H9 (cell line): ENCODE results near the gene JMJD1C. TPM values are rescaled to one million over a fixed set of nuclear protein-coding genes. Genes with fewer than 3 reads are reported as not detected.

ENCODE experiments used
- DNase-seq: peaks from one replicate; pipeline ENCODE4 v3.0.0-alpha.2; 2017
- H2AFZ ChIP-seq: one replicate; pipeline ENCODE4 v1.6.1; 2013; ENCODE audit warnings: mild to moderate bottlenecking, low read length, control low read depth, moderate library complexity
- H2AK5ac ChIP-seq: 2 replicates; pipeline ENCODE4 v1.6.1; 2013; ENCODE audit warnings: low read length, control low read depth, mixed read lengths; ENCODE audit not compliant: insufficient read length
- H2BK120ac ChIP-seq: one replicate; pipeline ENCODE4 v1.6.1; 2013; ENCODE audit warnings: low read depth, mild to moderate bottlenecking, low read length, control low read depth, inconsistent platforms; ENCODE audit not compliant: poor library complexity, severe bottlenecking
- H2BK12ac ChIP-seq: 2 replicates; pipeline ENCODE4 v1.6.1; 2013; ENCODE audit warnings: low read length, control low read depth, mixed read lengths, low read depth; ENCODE audit not compliant: insufficient read length
- H2BK15ac ChIP-seq: 2 replicates; pipeline ENCODE4 v1.6.1; 2013; ENCODE audit warnings: low read depth, low read length, control low read depth
- H2BK20ac ChIP-seq: one replicate; pipeline ENCODE4 v1.6.1; 2013; ENCODE audit warnings: low read depth, mild to moderate bottlenecking, low read length, control low read depth, inconsistent platforms; ENCODE audit not compliant: poor library complexity, severe bottlenecking
- H2BK5ac ChIP-seq: 2 replicates; pipeline ENCODE4 v1.6.1; 2013; ENCODE audit warnings: low read length, control low read depth, mixed read lengths; ENCODE audit not compliant: insufficient read length
- H3K14ac ChIP-seq: 2 replicates; pipeline ENCODE4 v1.6.1; 2013; ENCODE audit warnings: low read length, control low read depth; ENCODE audit not compliant: insufficient read depth
- H3K18ac ChIP-seq: 2 replicates; pipeline ENCODE4 v1.6.1; 2013; ENCODE audit warnings: low read depth, mild to moderate bottlenecking, mixed read lengths, low read length, control low read depth; ENCODE audit not compliant: insufficient read length
- H3K23ac ChIP-seq: 2 replicates; pipeline ENCODE4 v1.6.1; 2013; ENCODE audit warnings: low read length, control low read depth, mixed read lengths, low read depth; ENCODE audit not compliant: insufficient read length
- H3K23me2 ChIP-seq: 2 replicates; pipeline ENCODE4 v1.6.1; 2013; ENCODE audit warnings: low read depth, mild to moderate bottlenecking, mixed read lengths, low read length, control low read depth; ENCODE audit not compliant: insufficient read length, poor library complexity, severe bottlenecking
- H3K27ac ChIP-seq: 2 replicates; pipeline ENCODE4 v1.5.1; 2013; ENCODE audit warnings: low read length, control low read depth, mixed read lengths, low read depth; ENCODE audit not compliant: insufficient read length
- H3K27me3 ChIP-seq: 2 replicates; pipeline ENCODE4 v1.6.1; 2013; ENCODE audit warnings: low read length, control low read depth, inconsistent platforms; ENCODE audit not compliant: insufficient read depth
- H3K4ac ChIP-seq: 2 replicates; pipeline ENCODE4 v1.6.1; 2013; ENCODE audit warnings: low read depth, mild to moderate bottlenecking, control low read depth, inconsistent platforms, low read length, moderate library complexity
- H3K4me1 ChIP-seq: 2 replicates; pipeline ENCODE4 v1.6.1; 2013; ENCODE audit warnings: low read length, control low read depth, inconsistent platforms; ENCODE audit not compliant: insufficient read depth
- H3K4me2 ChIP-seq: 2 replicates; pipeline ENCODE4 v1.6.1; 2013; ENCODE audit warnings: low read length, control low read depth, mixed read lengths; ENCODE audit not compliant: insufficient read length, insufficient read depth
- H3K56ac ChIP-seq: 2 replicates; pipeline ENCODE4 v1.6.1; 2013; ENCODE audit warnings: low read depth, mild to moderate bottlenecking, mixed read lengths, low read length, control low read depth; ENCODE audit not compliant: insufficient read length
- H3K79me1 ChIP-seq: 2 replicates; pipeline ENCODE4 v1.6.1; 2013; ENCODE audit warnings: low read depth, mild to moderate bottlenecking, moderate library complexity, low read length, control low read depth, inconsistent platforms; ENCODE audit not compliant: insufficient read depth, poor library complexity, severe bottlenecking
- H3K79me2 ChIP-seq: 2 replicates; pipeline ENCODE4 v1.6.1; 2013; ENCODE audit warnings: low read length, control low read depth, inconsistent platforms; ENCODE audit not compliant: insufficient read depth
- H3K9ac ChIP-seq: 2 replicates; pipeline ENCODE4 v1.6.1; 2013; ENCODE audit warnings: low read length, control low read depth, mixed read lengths; ENCODE audit not compliant: insufficient read length; ENCODE audit errors: extremely low read depth
- H3K9me3 ChIP-seq: one replicate; pipeline ENCODE4 v1.6.1; 2013; ENCODE audit warnings: low read depth, low read length, inconsistent platforms; ENCODE audit not compliant: control insufficient read depth
- H3T11ph ChIP-seq: one replicate; pipeline ENCODE4 v1.6.1; 2013; ENCODE audit warnings: mild to moderate bottlenecking, low read length, control low read depth, inconsistent platforms
- H4K20me1 ChIP-seq: one replicate; pipeline ENCODE4 v1.6.1; 2013; ENCODE audit not compliant: control insufficient read depth, insufficient read length, insufficient read depth
- H4K5ac ChIP-seq: 2 replicates; pipeline ENCODE4 v1.6.1; 2013; ENCODE audit warnings: low read depth, mild to moderate bottlenecking, mixed read lengths, low read length, control low read depth; ENCODE audit not compliant: insufficient read length
- H4K8ac ChIP-seq: replicated peaks from 2 replicates; pipeline ENCODE4 v1.6.1; 2013; ENCODE audit warnings: low read length, control low read depth, mixed read lengths, low read depth; ENCODE audit not compliant: insufficient read length
- H4K91ac ChIP-seq: 2 replicates; pipeline ENCODE4 v1.6.1; 2013; ENCODE audit warnings: low read depth, mild to moderate bottlenecking, moderate library complexity, mixed read lengths, low read length, control low read depth; ENCODE audit not compliant: insufficient read length
- H3K27ac Mint-ChIP-seq, 3 experiments: 2 replicates in 2 of 3; 3 replicates in 1 of 3; pipeline ENCODE4 v1.8.0; 2020 to 2021; ENCODE audit warnings: mixed read lengths in 3 of 3, mild to moderate bottlenecking in 1 of 3, moderate library complexity in 1 of 3
- H3K27me3 Mint-ChIP-seq: 2 replicates; pipeline ENCODE4 v1.8.0; 2021; ENCODE audit warnings: low read depth, mild to moderate bottlenecking, moderate library complexity, mixed read lengths
- H3K36me3 Mint-ChIP-seq, 3 experiments: 2 replicates in 2 of 3; 3 replicates in 1 of 3; pipeline ENCODE4 v1.8.0; 2020 to 2021; ENCODE audit warnings: low read depth in 3 of 3, mixed read lengths in 3 of 3; ENCODE audit not compliant: insufficient read depth in 1 of 3
- H3K4me1 Mint-ChIP-seq, 2 experiments: 2 replicates each; pipeline ENCODE4 v1.8.0; 2020; ENCODE audit warnings: mixed read lengths in 2 of 2
- H3K4me3 Mint-ChIP-seq, 2 experiments: 2 replicates in 1 of 2; 3 replicates in 1 of 2; pipeline ENCODE4 v1.8.0; 2020 to 2021; ENCODE audit warnings: mild to moderate bottlenecking in 2 of 2, mixed read lengths in 2 of 2, moderate library complexity in 1 of 2
- H3K9me3 Mint-ChIP-seq, 2 experiments: 2 replicates in 1 of 2; 3 replicates in 1 of 2; pipeline ENCODE4 v1.8.0; 2020; ENCODE audit warnings: mild to moderate bottlenecking in 2 of 2, mixed read lengths in 2 of 2, moderate library complexity in 1 of 2
- CTCF ChIP-seq: fragments of 200-600 bp; sonication (generic); conservative IDR thresholded peaks from 3 replicates; pipeline ENCODE4 v1.8.0; 2021; ENCODE audit warnings: antibody characterized with exemption, mild to moderate bottlenecking
- WGBS: extraction: QIAGEN DNeasy Blood & Tissue Kit; methylation state at CpG from one replicate; pipeline ENCODE4 v1.1.7; 2013; ENCODE audit warnings: missing lambda C conversion rate, low lambda C conversion rate, mixed read lengths; ENCODE audit not compliant: insufficient read length; ENCODE audit errors: extremely low coverage; 5-methylcytosine and 5-hydroxymethylcytosine counted together
- total RNA-seq: library from RNA; stranded (reverse); gene quantifications from 2 replicates; pipeline ENCODE4 v1.2.1, GENCODE V29; 2021

Gene JMJD1C
- total RNA-seq, 1 experiment from 2014 or later: 200 TPM

- no peaks in the 10 kb centered on the region for H3K27me3 ChIP-seq
- H3K4me1 ChIP-seq: no peaks in the 10 kb centered on the region
- H4K5ac ChIP-seq: no peak overlapping the region
- H3K27me3 Mint-ChIP-seq: no peaks in the 10 kb centered on the region
- no peak overlapping the region for H3K27ac ChIP-seq
- H2BK15ac ChIP-seq: no peak overlapping the region
- H4K20me1 ChIP-seq: no peaks in the 10 kb centered on the region
- no peak overlapping the region for H4K8ac ChIP-seq
- no peak overlapping the region for H3T11ph ChIP-seq
- H2BK12ac ChIP-seq: no peak overlapping the region
- no peaks in the 10 kb centered on the region for H3K23me2 ChIP-seq
- WGBS: no CpG with 5 or more reads among the region's 1 CpG
- peak overlapping the region in 2 of 3 experiments; percentile 66 to 76; a peak in 3 of 7 replicates for H3K27ac Mint-ChIP-seq
- no peak overlapping the region for H3K4me3 Mint-ChIP-seq
- H3K4me1 Mint-ChIP-seq: no peaks in the 10 kb centered on the region
- no peak overlapping the region for H3K14ac ChIP-seq
- DNase-seq: no peak
- H3K18ac ChIP-seq: no peak overlapping the region
- no peak overlapping the region for H3K23ac ChIP-seq
- no peak overlapping the region for H3K4ac ChIP-seq
- no peak overlapping the region for H2BK20ac ChIP-seq
- no peak overlapping the region for H4K91ac ChIP-seq
- no peaks in the 10 kb centered on the region for H3K9me3 ChIP-seq
- TF ChIP-seq CTCF: no peak
- H2BK120ac ChIP-seq: no peak overlapping the region
- H3K9ac ChIP-seq: no peak overlapping the region
- H3K79me1 ChIP-seq: no peaks in the 10 kb centered on the region
- H3K4me2 ChIP-seq: no peak overlapping the region
- peaks cover 59 to 96% (median 92%) of the 10 kb centered on the region in 3 experiments for H3K36me3 Mint-ChIP-seq
- H3K9me3 Mint-ChIP-seq: no peaks in the 10 kb centered on the region
- H3K56ac ChIP-seq: no peak overlapping the region
- no peak overlapping the region for H2AFZ ChIP-seq
- no peak overlapping the region for H2BK5ac ChIP-seq
- H3K79me2 ChIP-seq: no peaks in the 10 kb centered on the region
- H2AK5ac ChIP-seq: no peak overlapping the region
Measured at GRCh38 chr10:63192826-63193225, 273.0 kb downstream of the JMJD1C start.
